WTC11 (cell line): ENCODE results near the gene ASTN1. TPM values are rescaled to one million over a fixed set of nuclear protein-coding genes. Genes with fewer than 3 reads are reported as not detected.

Experiments used
- ATAC-seq: fragments of 200-7000 bp; cut with Tn5 transposase; 2 replicates; pipeline ENCODE4 v1.10.0; 2021; ENCODE audit warnings: mild to moderate bottlenecking, moderate library complexity
- CTCF ChIA-PET: fragments of 300-600 bp; sonication (Branson Sonifier 250); formaldehyde crosslinking; loops from one replicate; lab custom pipeline; 2021; ENCODE audit warnings: antibody characterized with exemption; lab: Charles Lee
- POLR2A ChIA-PET: fragments of 350-600 bp; sonication (Branson Sonifier 250); formaldehyde crosslinking; loops from one replicate; lab custom pipeline; 2021; ENCODE audit warnings: antibody characterized with exemption; lab: Charles Lee
- DNase-seq: peaks from one replicate; pipeline ENCODE4 v3.0.0; 2021; ENCODE audit warnings: low spot score
- H3K27ac Mint-ChIP-seq: 2 replicates; pipeline ENCODE4 v1.8.0; 2021; ENCODE audit warnings: mixed read lengths
- H3K27me3 Mint-ChIP-seq: 2 replicates; pipeline ENCODE4 v1.8.0; 2021; ENCODE audit warnings: low read depth, mild to moderate bottlenecking, moderate library complexity, mixed read lengths
- H3K36me3 Mint-ChIP-seq: 2 replicates; pipeline ENCODE4 v1.8.0; 2021; ENCODE audit warnings: mixed read lengths
- H3K4me1 Mint-ChIP-seq: 2 replicates; pipeline ENCODE4 v1.8.0; 2022; ENCODE audit warnings: mixed read lengths
- H3K4me3 Mint-ChIP-seq: 2 replicates; pipeline ENCODE4 v1.8.0; 2021; ENCODE audit warnings: mild to moderate bottlenecking, moderate library complexity, mixed read lengths
- H3K9me3 Mint-ChIP-seq: 2 replicates; pipeline ENCODE4 v1.8.0; 2021; ENCODE audit warnings: mixed read lengths
- AR ChIP-seq: fragments of 250-450 bp; sonication (Bioruptor Pico); IDR thresholded peaks from 2 replicates; pipeline ENCODE4 v1.9.0; 2021; ENCODE audit warnings: mild to moderate bottlenecking
- ATF6 ChIP-seq: sonication (generic); formaldehyde crosslinking; IDR thresholded peaks from 2 replicates; pipeline ENCODE4 v1.8.1; 2023; ENCODE audit warnings: mild to moderate bottlenecking, missing genetic modification reagents
- CBFB ChIP-seq: sonication (generic); formaldehyde crosslinking; IDR thresholded peaks from 2 replicates; pipeline ENCODE4 v1.8.1; 2022; ENCODE audit warnings: mild to moderate bottlenecking, low read depth, missing genetic modification reagents
- CDX4 ChIP-seq: fragments of 250-450 bp; sonication (Bioruptor Pico); IDR thresholded peaks from 2 replicates; pipeline ENCODE4 v1.9.0; 2021; ENCODE audit warnings: moderate library complexity, mild to moderate bottlenecking, inconsistent platforms, borderline replicate concordance
- CREM ChIP-seq: sonication (generic); formaldehyde crosslinking; IDR thresholded peaks from 2 replicates; pipeline ENCODE4 v1.8.1; 2022; ENCODE audit warnings: mild to moderate bottlenecking, missing genetic modification reagents, moderate library complexity
- CTCF ChIP-seq: fragments of 200-600 bp; IDR thresholded peaks from 2 replicates; pipeline ENCODE4 v1.8.0; 2022; ENCODE audit warnings: antibody characterized with exemption
- ELF4 ChIP-seq: sonication (generic); formaldehyde crosslinking; IDR thresholded peaks from 2 replicates; pipeline ENCODE4 v1.8.1; 2022; ENCODE audit warnings: low read depth, mild to moderate bottlenecking, moderate library complexity, missing genetic modification reagents
- EMX1 ChIP-seq: fragments of 250-450 bp; sonication (Bioruptor Pico); IDR thresholded peaks from 2 replicates; pipeline ENCODE4 v1.8.0; 2021; ENCODE audit warnings: mild to moderate bottlenecking
- ESRRA ChIP-seq: sonication (generic); formaldehyde crosslinking; IDR thresholded peaks from 2 replicates; pipeline ENCODE4 v1.8.1; 2022; ENCODE audit warnings: mild to moderate bottlenecking, missing genetic modification reagents, borderline replicate concordance
- FOXJ3 ChIP-seq: sonication (generic); formaldehyde crosslinking; IDR thresholded peaks from 2 replicates; pipeline ENCODE4 v1.9.0; 2021; ENCODE audit warnings: missing genetic modification reagents, mild to moderate bottlenecking, borderline replicate concordance
- GABPB1 ChIP-seq: sonication (generic); formaldehyde crosslinking; IDR thresholded peaks from 2 replicates; pipeline ENCODE4 v1.8.1; 2023; ENCODE audit warnings: mild to moderate bottlenecking, missing genetic modification reagents
- IRF1 ChIP-seq: sonication (generic); formaldehyde crosslinking; IDR thresholded peaks from 2 replicates; pipeline ENCODE4 v1.8.0; 2023; ENCODE audit warnings: missing genetic modification reagents
- NFYB ChIP-seq: sonication (generic); formaldehyde crosslinking; conservative IDR thresholded peaks from 2 replicates; pipeline ENCODE4 v1.8.0; 2022; ENCODE audit warnings: low read depth, missing genetic modification reagents
- PREB ChIP-seq: sonication (generic); formaldehyde crosslinking; IDR thresholded peaks from 2 replicates; pipeline ENCODE4 v1.8.1; 2022; ENCODE audit warnings: mild to moderate bottlenecking, missing genetic modification reagents, moderate library complexity, borderline replicate concordance
- RELA ChIP-seq: sonication (generic); formaldehyde crosslinking; IDR thresholded peaks from 2 replicates; pipeline ENCODE4 v1.8.1; 2022; ENCODE audit warnings: missing genetic modification reagents, mild to moderate bottlenecking, borderline replicate concordance
- SMAD3 ChIP-seq: sonication (generic); formaldehyde crosslinking; IDR thresholded peaks from 2 replicates; pipeline ENCODE4 v1.8.0; 2022; ENCODE audit warnings: missing genetic modification reagents, mild to moderate bottlenecking, borderline replicate concordance
- SMAD4 ChIP-seq: sonication (generic); formaldehyde crosslinking; IDR thresholded peaks from 2 replicates; pipeline ENCODE4 v1.8.0; 2022; ENCODE audit warnings: mild to moderate bottlenecking, missing genetic modification reagents
- TCF7 ChIP-seq: sonication (generic); formaldehyde crosslinking; IDR thresholded peaks from 2 replicates; pipeline ENCODE4 v1.8.0; 2022; ENCODE audit warnings: mild to moderate bottlenecking, low read depth, missing genetic modification reagents, moderate library complexity
- TEAD1 ChIP-seq: sonication (generic); formaldehyde crosslinking; IDR thresholded peaks from 2 replicates; pipeline ENCODE4 v1.8.0; 2022; ENCODE audit warnings: mild to moderate bottlenecking, missing genetic modification reagents
- USF1 ChIP-seq: sonication (generic); formaldehyde crosslinking; IDR thresholded peaks from 2 replicates; pipeline ENCODE4 v1.8.0; 2022; ENCODE audit warnings: mild to moderate bottlenecking, missing genetic modification reagents
- ZNF138 ChIP-seq: sonication (generic); formaldehyde crosslinking; conservative IDR thresholded peaks from 2 replicates; pipeline ENCODE4 v1.8.1; 2022; ENCODE audit warnings: mild to moderate bottlenecking, moderate library complexity, missing genetic modification reagents
- ZNF396 ChIP-seq: fragments of 250-450 bp; sonication (Bioruptor Pico); IDR thresholded peaks from 2 replicates; pipeline ENCODE4 v1.8.0; 2021; ENCODE audit warnings: mild to moderate bottlenecking, moderate library complexity, borderline replicate concordance
- total RNA-seq: library from RNA; stranded (reverse); gene quantifications from 3 replicates; pipeline ENCODE4 v1.2.3, GENCODE V29; 2021

ASTN1 gene
- total RNA-seq, 1 experiment from 2014 or later = 3.4 TPM

GRCh38 chr1:177132141-177132540 is 32.4 kb downstream of the ASTN1 start:
- peaks cover 9% of the 10 kb centered on the region for H3K4me1 Mint-ChIP-seq
- H3K27ac Mint-ChIP-seq = no peak overlapping the region
- H3K36me3 Mint-ChIP-seq = no peaks in the 10 kb centered on the region
- ChIA-PET CTCF (interaction anchor here (1.0 to 1.4 kb wide), 2 partner anchors 50 to 183 kb away, joined by 3 read pairs; no protein-coding TSS in a partner anchor), POLR2A (no interaction called here)
- DNase-seq (no peak), ATAC-seq (no peak)
- H3K27me3 Mint-ChIP-seq = no peaks in the 10 kb centered on the region
- no peaks in the 10 kb centered on the region for H3K9me3 Mint-ChIP-seq
- H3K4me3 Mint-ChIP-seq = no peak overlapping the region
- TF ChIP-seq PREB (CRISPR knock-in tag) (no peak), ESRRA (CRISPR knock-in tag) (no peak), CREM (no peak), ELF4 (no peak), ATF6 (CRISPR knock-in tag) (no peak)

GRCh38 chr1:177131723-177132122 is 32.8 kb downstream of the ASTN1 start:
- DNase-seq = no peak
- Mint-ChIP-seq H3K27ac (no peak overlapping the region), H3K4me3 (no peak overlapping the region)

More at GRCh38 chr1:177131723-177132122, 32.8 kb downstream of the ASTN1 start:
- ATAC-seq = no peak; the same call in 1 of the 2 replicates
- Mint-ChIP-seq H3K36me3 (no peaks in the 10 kb centered on the region), H3K27me3 (no peaks in the 10 kb centered on the region), H3K4me1 (peaks cover 9% of the 10 kb centered on the region), H3K9me3 (no peaks in the 10 kb centered on the region)
- TF ChIP-seq NFYB (CRISPR knock-in tag) (no peak), ZNF138 (CRISPR knock-in tag) (no peak), TEAD1 (CRISPR knock-in tag) (no peak), FOXJ3 (CRISPR knock-in tag) (no peak), GABPB1 (no peak), IRF1 (CRISPR knock-in tag) (no peak), CREM (no peak), ZNF396 (CRISPR knock-in tag) (no peak), SMAD4 (CRISPR knock-in tag) (no peak), ELF4 (no peak), RELA (CRISPR knock-in tag) (no peak), AR (CRISPR knock-in tag) (no peak), SMAD3 (CRISPR knock-in tag) (no peak), TCF7 (CRISPR knock-in tag) (no peak), CBFB (CRISPR knock-in tag) (no peak), CTCF (no peak), USF1 (CRISPR knock-in tag) (no peak), EMX1 (CRISPR knock-in tag) (no peak), PREB (CRISPR knock-in tag) (no peak), CDX4 (CRISPR knock-in tag) (no peak)
- CTCF ChIA-PET = interaction anchor here (1.0 to 1.4 kb wide), 2 partner anchors 50 to 183 kb away, joined by 3 read pairs; no protein-coding TSS in a partner anchor
- POLR2A ChIA-PET = no interaction called here
